D721Med (cell line): ENCODE results near the gene SHF.

ENCODE experiments used
- DNase-seq: peaks from one replicate; pipeline ENCODE4 v3.0.0; 2011; ENCODE audit warnings: low spot score; ENCODE audit not compliant: insufficient read length
- FAIRE-seq: peaks from 2 replicates; lab custom pipeline; 2011; peaks lifted over from hg19 to GRCh38; lab: Jason Lieb, UNC
- CTCF ChIP-seq: IDR thresholded peaks from 2 replicates; pipeline ENCODE4 v1.5.1; 2012; ENCODE audit warnings: mild to moderate bottlenecking, control low read depth; ENCODE audit not compliant: insufficient read depth; ENCODE audit errors: missing control alignments

Gene SHF

GRCh38 chr15:45168751-45169551 lies 18.8 kb downstream of the SHF start:
- FAIRE-seq (no peak), DNase-seq (no peak)
- TF ChIP-seq CTCF, result no peak

- no peak for TF ChIP-seq CTCF
- DNase-seq, result no peak
- no peak for FAIRE-seq
Observed at GRCh38 chr15:45168286-45168685, 19.5 kb downstream of the SHF start.

- TF ChIP-seq CTCF, result no peak
- FAIRE-seq, result no peak
- DNase-seq, result no peak
Observed at GRCh38 chr15:45167631-45168205, 20.0 kb downstream of the SHF start.

GRCh38 chr15:45166834-45167630 lies 20.7 kb downstream of the SHF start:
- FAIRE-seq, result no peak
- peak; percentile 38 for TF ChIP-seq CTCF
- DNase-seq, result peak; percentile 55

- TF ChIP-seq CTCF, result no peak
- no peak for FAIRE-seq
- no peak for DNase-seq
Observed at GRCh38 chr15:45165536-45165935, 22.2 kb downstream of the SHF start.

GRCh38 chr15:45164914-45165313 lies 22.9 kb downstream of the SHF start:
- DNase-seq (no peak), FAIRE-seq (no peak)
- TF ChIP-seq CTCF, result no peak
